ENCODE data around the gene PRKCZ. TPM values are rescaled to one million over a fixed set of nuclear protein-coding genes. Genes with fewer than 3 reads are reported as not detected.

Gene PRKCZ
- not detected for polyA plus RNA-seq (2012; ENCODE audit: insufficient read length, low read depth)

- TF ChIP-seq POLR2AphosphoS5 (IDR thresholded peaks at IDR 0.05; ENCODE audit: low read depth, low read length) (no peak), TAF1 (IDR thresholded peaks at IDR 0.05; ENCODE audit: borderline replicate concordance, insufficient read depth, low read length) (no peak), FOXP2 (optimal IDR thresholded peaks at IDR 0.05; ENCODE audit: borderline replicate concordance, extremely low read depth, extremely low read length, insufficient read depth) (no peak), SIN3A (IDR thresholded peaks at IDR 0.05; ENCODE audit: borderline replicate concordance, insufficient read depth, low read length) (no peak), REST (IDR thresholded peaks at IDR 0.05; ENCODE audit: insufficient read depth in 1 of 2, low read depth in 2 of 2, low read length in 2 of 2) (no peak)
Measured at GRCh38 chr1:2049718-2050431, at the start of gene PRKCZ. Gene PRKCZ (plus strand): TSS chr1:2050411. CDS start chr1:2050631, 220 bp downstream.

- TF ChIP-seq FOXP2 (optimal IDR thresholded peaks at IDR 0.05; ENCODE audit: borderline replicate concordance, extremely low read depth, extremely low read length, insufficient read depth) (no peak), SIN3A (IDR thresholded peaks at IDR 0.05; ENCODE audit: borderline replicate concordance, insufficient read depth, low read length) (no peak)
Measured at GRCh38 chr1:2000432-2000831, 49.8 kb upstream of the PRKCZ start.

GRCh38 chr1:2000850-2001249 is 49.4 kb upstream of the PRKCZ start:
- TF ChIP-seq TAF1 (IDR thresholded peaks at IDR 0.05; ENCODE audit: borderline replicate concordance, insufficient read depth, low read length): no peak

GRCh38 chr1:2001773-2002411 is 48.3 kb upstream of the PRKCZ start:
- TF ChIP-seq FOXP2 (optimal IDR thresholded peaks at IDR 0.05; ENCODE audit: borderline replicate concordance, extremely low read depth, extremely low read length, insufficient read depth) (no peak), TAF1 (IDR thresholded peaks at IDR 0.05; ENCODE audit: borderline replicate concordance, insufficient read depth, low read length) (no peak), REST (IDR thresholded peaks at IDR 0.05; ENCODE audit: insufficient read depth in 1 of 2, low read depth in 2 of 2, low read length in 2 of 2) (no peak), POLR2AphosphoS5 (IDR thresholded peaks at IDR 0.05; ENCODE audit: low read depth, low read length) (no peak), SIN3A (IDR thresholded peaks at IDR 0.05; ENCODE audit: borderline replicate concordance, insufficient read depth, low read length) (no peak)

- TF ChIP-seq SIN3A (IDR thresholded peaks at IDR 0.05; ENCODE audit: borderline replicate concordance, insufficient read depth, low read length): no peak
- no peak for TF ChIP-seq FOXP2 (optimal IDR thresholded peaks at IDR 0.05; ENCODE audit: borderline replicate concordance, extremely low read depth, extremely low read length, insufficient read depth)
- no peak for TF ChIP-seq REST (IDR thresholded peaks at IDR 0.05; ENCODE audit: insufficient read depth in 1 of 2, low read depth in 2 of 2, low read length in 2 of 2)
- no peak for TF ChIP-seq TAF1 (IDR thresholded peaks at IDR 0.05; ENCODE audit: borderline replicate concordance, insufficient read depth, low read length)
- no peak for TF ChIP-seq POLR2AphosphoS5 (IDR thresholded peaks at IDR 0.05; ENCODE audit: low read depth, low read length)
Measured at GRCh38 chr1:2003541-2004131, 46.6 kb upstream of the PRKCZ start, which contains the start of gene CFAP74. Gene CFAP74 (minus strand): TSS chr1:2003786. CDS start chr1:1990956, 12,830 bp downstream.

GRCh38 chr1:2004856-2005255 is 45.4 kb upstream of the PRKCZ start:
- TF ChIP-seq POLR2AphosphoS5 (IDR thresholded peaks at IDR 0.05; ENCODE audit: low read depth, low read length): no peak
- TF ChIP-seq REST (IDR thresholded peaks at IDR 0.05; ENCODE audit: insufficient read depth in 1 of 2, low read depth in 2 of 2, low read length in 2 of 2): no peak
- no peak for TF ChIP-seq TAF1 (IDR thresholded peaks at IDR 0.05; ENCODE audit: borderline replicate concordance, insufficient read depth, low read length)
- TF ChIP-seq SIN3A (IDR thresholded peaks at IDR 0.05; ENCODE audit: borderline replicate concordance, insufficient read depth, low read length): no peak
- no peak for TF ChIP-seq FOXP2 (optimal IDR thresholded peaks at IDR 0.05; ENCODE audit: borderline replicate concordance, extremely low read depth, extremely low read length, insufficient read depth)

Data from PFSK-1 (cell line).